ENCODE measurements around the gene EHD2. TPM values are rescaled to one million over a fixed set of nuclear protein-coding genes. Genes with fewer than 3 reads are reported as not detected.

The EHD2 gene
- total RNA-seq, 4 donors from 2014 or later = 48.5 to 84.7 (median 70.5) TPM

- peaks cover 5% of the 10 kb centered on the region for H3K4me1 ChIP-seq
- WGBS = 89% methylated on average over 33 of the region's 91 CpGs
- H3K27ac ChIP-seq = no peak overlapping the region
- no peaks in the 10 kb centered on the region for H3K27me3 ChIP-seq
- H3K9me3 ChIP-seq = no peaks in the 10 kb centered on the region
- no peak overlapping the region for H3K4me3 ChIP-seq
- H3K36me3 ChIP-seq = peaks cover 33% of the 10 kb centered on the region
- DNase-seq (ENCODE audit: low spot score in 2 of 2) = no peak
- TF ChIP-seq POLR2AphosphoS5 (IDR thresholded peaks at IDR 0.05) (no peak), CTCF (IDR thresholded peaks at IDR 0.05) (no peak), EP300 (IDR thresholded peaks at IDR 0.05) (no peak), POLR2A (IDR thresholded peaks at IDR 0.05) (no peak)
Observed at GRCh38 chr19:47701717-47702552, 11.3 kb upstream of the EHD2 start.

- no peak overlapping the region for H3K27ac ChIP-seq
- DNase-seq (ENCODE audit: low spot score in 2 of 2) = no peak
- TF ChIP-seq POLR2A (IDR thresholded peaks at IDR 0.05) = no peak
- TF ChIP-seq CTCF (IDR thresholded peaks at IDR 0.05) = no peak
- no peak for TF ChIP-seq EP300 (IDR thresholded peaks at IDR 0.05)
- no peak for TF ChIP-seq POLR2AphosphoS5 (IDR thresholded peaks at IDR 0.05)
- peaks cover 3% of the 10 kb centered on the region for H3K4me1 ChIP-seq
- H3K4me3 ChIP-seq = no peak overlapping the region
- H3K27me3 ChIP-seq = no peaks in the 10 kb centered on the region
- WGBS = 70% methylated on average over 15 of the region's 18 CpGs
- H3K9me3 ChIP-seq = no peaks in the 10 kb centered on the region
- peaks cover 33% of the 10 kb centered on the region for H3K36me3 ChIP-seq
Observed at GRCh38 chr19:47702671-47703070, 10.6 kb upstream of the EHD2 start.

GRCh38 chr19:47703301-47703700 lies 9.9 kb upstream of the EHD2 start:
- Histone ChIP-seq H3K36me3 (peaks cover 33% of the 10 kb centered on the region), H3K9me3 (no peaks in the 10 kb centered on the region), H3K4me1 (no peaks in the 10 kb centered on the region), H3K4me3 (no peak overlapping the region), H3K27ac (no peak overlapping the region), H3K27me3 (no peaks in the 10 kb centered on the region)
- WGBS = 90% methylated on average over 5 of the region's 5 CpGs
- DNase-seq (ENCODE audit: low spot score in 2 of 2) = no peak
- TF ChIP-seq POLR2A (IDR thresholded peaks at IDR 0.05) (no peak), POLR2AphosphoS5 (IDR thresholded peaks at IDR 0.05) (no peak), CTCF (IDR thresholded peaks at IDR 0.05) (no peak), EP300 (IDR thresholded peaks at IDR 0.05) (no peak)

- H3K36me3 ChIP-seq = peaks cover 26% of the 10 kb centered on the region
Observed at GRCh38 chr19:47704024-47704423, 9.2 kb upstream of the EHD2 start.

More at GRCh38 chr19:47704024-47704423, 9.2 kb upstream of the EHD2 start:
- no peak for TF ChIP-seq EP300 (IDR thresholded peaks at IDR 0.05)
- TF ChIP-seq CTCF (IDR thresholded peaks at IDR 0.05) = no peak
- no peak for TF ChIP-seq POLR2A (IDR thresholded peaks at IDR 0.05)
- TF ChIP-seq POLR2AphosphoS5 (IDR thresholded peaks at IDR 0.05) = no peak
- H3K27me3 ChIP-seq = no peaks in the 10 kb centered on the region
- WGBS = 81% methylated on average over 11 of the region's 11 CpGs
- no peak for DNase-seq (ENCODE audit: low spot score in 2 of 2)
- no peaks in the 10 kb centered on the region for H3K4me1 ChIP-seq
- H3K9me3 ChIP-seq = no peaks in the 10 kb centered on the region
- no peak overlapping the region for H3K4me3 ChIP-seq
- H3K27ac ChIP-seq = no peak overlapping the region

Measured in suprapubic skin (tissue), 4 donors.